GM18519 (cell line): ENCODE results near the gene TLL2.

Experiments
- ATAC-seq: cut with Tn5 transposase; IDR thresholded peaks from one replicate; pipeline ENCODE4 v1.9.1; 2021; ENCODE audit warnings: mild to moderate bottlenecking, moderate library complexity; ENCODE audit not compliant: unreplicated experiment, low FRiP score

The TLL2 gene

GRCh38 chr10:96338279-96338925, 175.3 kb downstream of the TLL2 start:
- ATAC-seq = no peak

- no peak for ATAC-seq
These were observed 176.6 kb downstream of the TLL2 start for GRCh38 chr10:96337106-96337505.

- no peak for ATAC-seq
These were observed 178.9 kb downstream of the TLL2 start for GRCh38 chr10:96334616-96335526.

GRCh38 chr10:96333101-96333500, 180.6 kb downstream of the TLL2 start:
- ATAC-seq = no peak

- no peak for ATAC-seq
These were observed 186.3 kb downstream of the TLL2 start for GRCh38 chr10:96327462-96327861.

- peak; percentile 93 for ATAC-seq
These were observed 187.9 kb downstream of the TLL2 start for GRCh38 chr10:96325719-96326373.

GRCh38 chr10:96324447-96324846, 189.3 kb downstream of the TLL2 start:
- ATAC-seq = no peak

GRCh38 chr10:96322275-96322674, 191.5 kb downstream of the TLL2 start:
- no peak for ATAC-seq

- no peak for ATAC-seq
These were observed 191.9 kb downstream of the TLL2 start for GRCh38 chr10:96321822-96322221.

- ATAC-seq = no peak
These were observed 193.8 kb downstream of the TLL2 start for GRCh38 chr10:96319754-96320474.

- no peak for ATAC-seq
These were observed 196.5 kb downstream of the TLL2 start for GRCh38 chr10:96317067-96317833.
